SU-DHL-6 (cell line): ENCODE results near the gene CCR4.

Experiments used
- CTCF ChIP-seq: fragments of 200-600 bp; sonication (generic); IDR thresholded peaks from one replicate; pipeline ENCODE4 v1.5.1; 2017; ENCODE audit warnings: antibody characterized with exemption, mild to moderate bottlenecking, low read length, moderate library complexity; ENCODE audit not compliant: insufficient read depth, poor library complexity, severe bottlenecking
- EZH2phosphoT487 ChIP-seq: fragments of 200-600 bp; sonication (generic), shearing (Covaris generic); conservative IDR thresholded peaks from 2 replicates; pipeline ENCODE4 v1.6.1; 2018; ENCODE audit warnings: mild to moderate bottlenecking, antibody characterized with exemption, low read length, moderate library complexity, mixed read lengths

- no peak for TF ChIP-seq CTCF
- no peak for TF ChIP-seq EZH2phosphoT487
These were observed 21.3 kb upstream of the CCR4 start for GRCh38 chr3:32930161-32930560.
